GM23248 (cell line): Measurements from ENCODE around the gene DCTN4. TPM values are rescaled to one million over a fixed set of nuclear protein-coding genes. Genes with fewer than 3 reads are reported as not detected.

Experiments
- DNase-seq: peaks from one replicate; pipeline ENCODE4 v3.0.0-alpha.2; 2015
- H2AFZ ChIP-seq: fragments of 200-600 bp; sonication (generic); 2 replicates; pipeline ENCODE4 v1.6.1; 2016; ENCODE audit warnings: antibody characterized with exemption
- H3F3A ChIP-seq: fragments of 200-600 bp; sonication (generic); 2 replicates; pipeline ENCODE4 v1.6.1; 2016; ENCODE audit warnings: mild to moderate bottlenecking, antibody characterized with exemption, mixed run types; ENCODE audit not compliant: insufficient read depth
- H3K27ac ChIP-seq: fragments of 200-600 bp; sonication (generic); 2 replicates; pipeline ENCODE4 v1.5.1; 2016; ENCODE audit warnings: mild to moderate bottlenecking
- H3K27me3 ChIP-seq: fragments of 200-600 bp; sonication (generic); replicated peaks from 2 replicates; pipeline ENCODE4 v1.6.1; 2016; ENCODE audit warnings: mild to moderate bottlenecking; ENCODE audit not compliant: insufficient read depth
- H3K36me3 ChIP-seq: fragments of 200-600 bp; sonication (generic); 2 replicates; pipeline ENCODE4 v1.6.1; 2016; ENCODE audit warnings: low read depth, mild to moderate bottlenecking
- H3K4me1 ChIP-seq: fragments of 200-600 bp; sonication (generic); 2 replicates; pipeline ENCODE4 v1.6.1; 2016; ENCODE audit warnings: mild to moderate bottlenecking; ENCODE audit not compliant: insufficient read depth
- H3K4me2 ChIP-seq: fragments of 200-600 bp; sonication (generic); one replicate; pipeline ENCODE4 v1.6.1; 2016; ENCODE audit warnings: mild to moderate bottlenecking; ENCODE audit not compliant: unreplicated experiment
- H3K4me3 ChIP-seq: fragments of 200-600 bp; sonication (generic); 2 replicates; pipeline ENCODE4 v1.5.1; 2016; ENCODE audit warnings: mild to moderate bottlenecking
- H3K79me2 ChIP-seq: fragments of 200-600 bp; sonication (generic); 2 replicates; pipeline ENCODE4 v1.6.1; 2016; ENCODE audit warnings: mild to moderate bottlenecking; ENCODE audit not compliant: insufficient read depth
- H3K9ac ChIP-seq: fragments of 200-600 bp; sonication (generic); 2 replicates; pipeline ENCODE4 v1.6.1; 2016; ENCODE audit warnings: mild to moderate bottlenecking
- H3K9me2 ChIP-seq: fragments of 200-600 bp; sonication (generic); 2 replicates; pipeline ENCODE4 v1.6.1; 2016; ENCODE audit warnings: mixed run types, mild to moderate bottlenecking, moderate library complexity; ENCODE audit not compliant: insufficient read depth
- H3K9me3 ChIP-seq: fragments of 200-600 bp; sonication (generic); one replicate; pipeline ENCODE4 v1.6.1; 2017; ENCODE audit warnings: low read depth
- H4K20me1 ChIP-seq: fragments of 200-600 bp; sonication (generic); 2 replicates; pipeline ENCODE4 v1.6.0; 2016; ENCODE audit not compliant: insufficient read depth
- EZH2 ChIP-seq: fragments of 200-600 bp; sonication (generic); IDR thresholded peaks from 2 replicates; pipeline ENCODE4 v1.6.1; 2018; ENCODE audit warnings: antibody characterized with exemption, mild to moderate bottlenecking; ENCODE audit not compliant: insufficient read depth, poor library complexity, severe bottlenecking
- EZH2phosphoT487 ChIP-seq: fragments of 200-600 bp; sonication (generic); IDR thresholded peaks from 2 replicates; pipeline ENCODE4 v1.6.1; 2018; ENCODE audit warnings: antibody characterized with exemption, moderate library complexity, mild to moderate bottlenecking, low read depth; ENCODE audit not compliant: insufficient read depth
- WGBS, 2 experiments: methylation state at CpG; one replicate each; pipeline ENCODE4 v1.1.6; 2015 to 2017; ENCODE audit warnings: low lambda C conversion rate in 2 of 2, low coverage in 1 of 2; ENCODE audit errors: missing lambda C conversion rate in 2 of 2; 5-methylcytosine and 5-hydroxymethylcytosine counted together
- in situ Hi-C: fragments of 300-500 bp; cut with MboI; formaldehyde crosslinking; loops from 2 replicates; pipeline ENCODE4 v1.15.0; 2020
- polyA plus RNA-seq: library from polyadenylated mRNA; unstranded; fragments of >200 nt; fragmentation: Nextera tagmentation; extraction: Ambion mirVana; gene quantifications from 2 replicates; pipeline ENCODE4 v1.2.1, GENCODE V29; 2016
- total RNA-seq: library from RNA; depleted of rRNA; stranded (reverse); fragments of >200 nt; shearing (Covaris generic); gene quantifications from 2 replicates; pipeline ENCODE4 v1.2.3, GENCODE V29; 2014

DCTN4 gene
- total and polyA plus RNA-seq, 2 experiments from 2014 or later, result 34.5 to 47.1 TPM

GRCh38 chr5:150774145-150774544 is 15.3 kb upstream of the DCTN4 start:
- H3K9me3 ChIP-seq, result no peaks in the 10 kb centered on the region
- peak overlapping the region; percentile 20; the same call in 1 of the 2 replicates for H3K9ac ChIP-seq
- peaks cover 32% of the 10 kb centered on the region for H3F3A ChIP-seq
- H3K4me2 ChIP-seq, result peak overlapping the region; percentile 56
- in situ Hi-C loops, result no loop called here
- DNase-seq, result peak; percentile 93
- 0% methylated on average over 1 of the region's 1 CpG for WGBS, 2 experiments
- no peak for TF ChIP-seq EZH2
- TF ChIP-seq EZH2phosphoT487, result no peak
- peaks cover 31% of the 10 kb centered on the region for H3K79me2 ChIP-seq
- H3K4me3 ChIP-seq, result peak overlapping the region; percentile 14; the same call in 1 of the 2 replicates
- no peaks in the 10 kb centered on the region for H3K36me3 ChIP-seq
- peaks cover 28% of the 10 kb centered on the region for H3K4me1 ChIP-seq
- H2AFZ ChIP-seq, result no peak overlapping the region
- no peaks in the 10 kb centered on the region for H4K20me1 ChIP-seq
- peak overlapping the region; percentile 55 for H3K27ac ChIP-seq
- no peaks in the 10 kb centered on the region for H3K9me2 ChIP-seq
- H3K27me3 ChIP-seq, result no peaks in the 10 kb centered on the region

- Histone ChIP-seq H3K4me1 (peaks cover 20% of the 10 kb centered on the region), H3K27ac (no peak overlapping the region), H4K20me1 (no peaks in the 10 kb centered on the region), H3K4me3 (no peak overlapping the region), H3K9me3 (no peaks in the 10 kb centered on the region), H3F3A (peaks cover 18% of the 10 kb centered on the region), H3K9ac (no peak overlapping the region), H3K9me2 (no peaks in the 10 kb centered on the region), H3K4me2 (no peak overlapping the region), H2AFZ (no peak overlapping the region), H3K27me3 (no peaks in the 10 kb centered on the region), H3K36me3 (no peaks in the 10 kb centered on the region), H3K79me2 (0 out of 2 replicates have a peak, but pooled peaks cover 4% of the 10 kb centered on the region)
- no peak for DNase-seq
- in situ Hi-C loops, result no loop called here
- TF ChIP-seq EZH2phosphoT487 (no peak), EZH2 (no peak)
- WGBS, 2 experiments, result 97% methylated on average over 1 of the region's 1 CpG
Measured at GRCh38 chr5:150771034-150771795, 12.4 kb upstream of the DCTN4 start.

GRCh38 chr5:150766251-150766650 is 7.4 kb upstream of the DCTN4 start:
- Histone ChIP-seq H3F3A (peaks cover 20% of the 10 kb centered on the region), H3K79me2 (no peaks in the 10 kb centered on the region), H3K9me2 (no peaks in the 10 kb centered on the region), H3K4me1 (peaks cover 19% of the 10 kb centered on the region), H2AFZ (no peak overlapping the region), H3K27me3 (no peaks in the 10 kb centered on the region), H3K4me2 (no peak overlapping the region), H3K9ac (no peak overlapping the region), H3K9me3 (no peaks in the 10 kb centered on the region), H4K20me1 (no peaks in the 10 kb centered on the region), H3K36me3 (no peaks in the 10 kb centered on the region), H3K27ac (no peak overlapping the region), H3K4me3 (no peak overlapping the region)
- DNase-seq, result no peak
- in situ Hi-C loops, result no loop called here
- 40 to 44% methylated on average over 2 of the region's 2 CpGs for WGBS, 2 experiments
- TF ChIP-seq EZH2, result no peak
- no peak for TF ChIP-seq EZH2phosphoT487

- no peak overlapping the region for H3K27ac ChIP-seq
- TF ChIP-seq EZH2 (no peak), EZH2phosphoT487 (no peak)
- no peaks in the 10 kb centered on the region for H3K79me2 ChIP-seq
- no peaks in the 10 kb centered on the region for H3K36me3 ChIP-seq
- no peak overlapping the region for H3K4me3 ChIP-seq
- in situ Hi-C loops, result no loop called here
- H3K9me2 ChIP-seq, result no peaks in the 10 kb centered on the region
- H3K4me2 ChIP-seq, result no peak overlapping the region
- H3F3A ChIP-seq, result peaks cover 20% of the 10 kb centered on the region
- 86 to 95% methylated on average over 1 of the region's 1 CpG for WGBS, 2 experiments
- H3K4me1 ChIP-seq, result peaks cover 19% of the 10 kb centered on the region
- H4K20me1 ChIP-seq, result no peaks in the 10 kb centered on the region
- no peak overlapping the region for H2AFZ ChIP-seq
- no peak for DNase-seq
- no peak overlapping the region for H3K9ac ChIP-seq
- no peaks in the 10 kb centered on the region for H3K9me3 ChIP-seq
- no peaks in the 10 kb centered on the region for H3K27me3 ChIP-seq
Measured at GRCh38 chr5:150765799-150766169, 7.0 kb upstream of the DCTN4 start.
